GM12878 (cell line): ENCODE measurements around the gene TFAP2E. TPM values are rescaled to one million over a fixed set of nuclear protein-coding genes. Genes with fewer than 3 reads are reported as not detected.

Experiments used
- ATAC-seq: fragments of 200-7000 bp; cut with Tn5 transposase; 3 replicates; pipeline ENCODE4 v1.9.1; 2020; ENCODE audit warnings: mild to moderate bottlenecking, moderate library complexity
- BruUV-seq: library from RNA; stranded (reverse); fragments of 400-500 nt; replicated peaks from 2 replicates; lab custom pipeline; 2021; lab: Mats Ljungman, UMichigan
- CTCF ChIA-PET: fragments of 300-600 bp; sonication (Branson Sonifier 250); formaldehyde crosslinking; extraction: SDS; loops from one replicate; lab custom pipeline; 2021; ENCODE audit warnings: inconsistent platforms; lab: Yijun Ruan, JAX
- POLR2A ChIA-PET: fragments of 350-600 bp; formaldehyde crosslinking; extraction: SDS; loops from one replicate; lab custom pipeline; 2021; ENCODE audit warnings: inconsistent platforms; lab: Charles Lee
- RAD21 ChIA-PET: fragments of 300-600 bp; sonication (Branson Sonifier 250); formaldehyde crosslinking; loops from one replicate; lab custom pipeline; 2023; ENCODE audit warnings: antibody characterized with exemption; ENCODE audit not compliant: unreplicated experiment; lab: Charles Lee
- SMC1A ChIA-PET: fragments of 300-600 bp; sonication (Branson Sonifier 250); formaldehyde crosslinking; loops from one replicate; lab custom pipeline; 2023; ENCODE audit not compliant: unreplicated experiment, uncharacterized antibody; lab: Charles Lee
- DNase-seq: peaks from one replicate; pipeline ENCODE4 v3.0.0-alpha.2; 2011; ENCODE audit warnings: low read depth, low spot score
- FAIRE-seq: peaks from 3 replicates; lab custom pipeline; 2011; peaks lifted over from hg19 to GRCh38; lab: Jason Lieb, UNC
- H2AFZ ChIP-seq: 2 replicates; pipeline ENCODE4 v1.6.0; 2011; ENCODE audit warnings: low read depth, low read length, control low read depth; ENCODE audit not compliant: control insufficient read depth
- H3K27ac ChIP-seq: 2 replicates; pipeline ENCODE4 v1.5.1; 2011; ENCODE audit warnings: control low read depth; ENCODE audit not compliant: control insufficient read depth, insufficient read depth
- H3K27me3 ChIP-seq, 2 experiments: replicated peaks in 1 of 2; 2 replicates each; pipeline versions ENCODE4 v1.6.0 to v1.6.1; 2011; ENCODE audit warnings: low read length in 1 of 2; ENCODE audit not compliant: control insufficient read depth in 2 of 2, insufficient read depth in 2 of 2
- H3K36me3 ChIP-seq, 2 experiments: 2 replicates each; pipeline ENCODE4 v1.5.1; 2011; ENCODE audit warnings: low read length in 1 of 2; ENCODE audit not compliant: control insufficient read depth in 2 of 2, insufficient read depth in 2 of 2
- H3K4me1 ChIP-seq: 2 replicates; pipeline ENCODE4 v1.6.1; 2011; ENCODE audit warnings: mild to moderate bottlenecking, low read length, moderate library complexity, mixed read lengths; ENCODE audit not compliant: control insufficient read depth, insufficient read depth
- H3K4me2 ChIP-seq: 2 replicates; pipeline ENCODE4 v1.6.0; 2011; ENCODE audit warnings: control low read depth; ENCODE audit not compliant: control insufficient read depth, insufficient read depth
- H3K4me3 ChIP-seq: fragments of 200-600 bp; sonication (generic); 2 replicates; pipeline ENCODE4 v1.5.1; 2016
- H3K79me2 ChIP-seq: 2 replicates; pipeline ENCODE4 v1.6.0; 2011; ENCODE audit warnings: low read length; ENCODE audit not compliant: control insufficient read depth, insufficient read depth
- H3K9ac ChIP-seq: 2 replicates; pipeline ENCODE4 v1.8.0; 2011; ENCODE audit warnings: low read length, control low read depth, mixed read lengths; ENCODE audit not compliant: control insufficient read depth, insufficient read depth
- H3K9me3 ChIP-seq: replicated peaks from 3 replicates; pipeline ENCODE4 v1.5.1; 2011; ENCODE audit warnings: mild to moderate bottlenecking, low read length; ENCODE audit not compliant: control insufficient read depth, insufficient read depth
- H4K20me1 ChIP-seq: 2 replicates; pipeline ENCODE4 v1.6.0; 2011; ENCODE audit not compliant: control insufficient read depth, insufficient read depth
- BRCA1 ChIP-seq: IDR thresholded peaks from 2 replicates; pipeline ENCODE4 v1.6.1; 2011; ENCODE audit warnings: low read depth, low read length, improper control_type of control experiment
- CREB1 ChIP-seq: IDR thresholded peaks from 2 replicates; pipeline ENCODE4 v1.6.1; 2012; ENCODE audit warnings: low read depth, mild to moderate bottlenecking, inconsistent platforms
- MEF2B ChIP-seq: fragments of 450-650 bp; IDR thresholded peaks from 2 replicates; pipeline ENCODE4 v1.6.1; 2018; ENCODE audit warnings: mild to moderate bottlenecking, moderate library complexity; ENCODE audit not compliant: partially characterized antibody, poor library complexity, severe bottlenecking
- SUZ12 ChIP-seq: fragments of 200-600 bp; sonication (generic); IDR thresholded peaks from one replicate; pipeline ENCODE4 v1.6.1; 2018; ENCODE audit warnings: antibody characterized with exemption, mild to moderate bottlenecking; ENCODE audit not compliant: unreplicated experiment
- ZNF592 ChIP-seq: fragments of 450-650 bp; IDR thresholded peaks from 2 replicates; pipeline ENCODE4 v1.6.1; 2017; ENCODE audit warnings: mild to moderate bottlenecking, moderate library complexity
- WGBS: methylation state at CpG from one replicate; pipeline ENCODE4 v1.1.6; 2016; ENCODE audit warnings: low lambda C conversion rate; ENCODE audit not compliant: insufficient replicate concordance, insufficient coverage; ENCODE audit errors: missing lambda C conversion rate; 5-methylcytosine and 5-hydroxymethylcytosine counted together
- in situ Hi-C: fragments of 300-500 bp; cut with MboI; formaldehyde crosslinking; loops from 9 replicates; pipeline ENCODE4 v1.14.3; 2018; ENCODE audit warnings: mixed read lengths
- intact Hi-C: fragments of 100-400 bp; cut with micrococcal nuclease; formaldehyde crosslinking; loops from one replicate; pipeline ENCODE4 v1.14.2; 2022; ENCODE audit not compliant: unreplicated experiment
- polyA plus RNA-seq, 11 experiments: library from polyadenylated mRNA; depleted of rRNA in 4 of 11; unstranded in 6 of 11; stranded (reverse) in 5 of 11; fragments of >200 nt; fragmentation: Nextera tagmentation in 4 of 11; fragmentation: Illumina TruSeq in 1 of 11; extraction: Ambion mirVana in 4 of 11; extraction: Trizol in 1 of 11; gene quantifications; 1 replicate in 1 of 11; 2 replicates in 10 of 11; pipeline versions ENCODE4 v1.2.1 to v1.2.3, GENCODE V29; 2011 to 2016; ENCODE audit warnings: inconsistent platforms in 2 of 11, missing spikeins in 2 of 11, low read depth in 1 of 11
- total RNA-seq, 4 experiments: library from RNA; depleted of rRNA in 3 of 4; stranded (reverse); fragments of >200 nt in 3 of 4; fragmentation: Illumina TruSeq in 1 of 4; extraction: Trizol in 1 of 4; gene quantifications; 2 replicates each; pipeline versions ENCODE4 v1.2.1 to v1.2.3, GENCODE V29; 2013 to 2021
- TF ChIP-seq, protein P1 (sequence below): fragments of 450-650 bp; IDR thresholded peaks from 2 replicates; pipeline ENCODE4 v1.6.1; 2017; ENCODE audit warnings: mild to moderate bottlenecking, low read depth, inconsistent platforms; ENCODE audit not compliant: poor library complexity, severe bottlenecking

TFAP2E gene
- total and polyA plus RNA-seq, 10 of the 15 experiments (the other 5 are each of a cell fraction or from before 2014, with no cell fraction given): 0.10 to 1.1 (median 0.43) TPM

DNA sequence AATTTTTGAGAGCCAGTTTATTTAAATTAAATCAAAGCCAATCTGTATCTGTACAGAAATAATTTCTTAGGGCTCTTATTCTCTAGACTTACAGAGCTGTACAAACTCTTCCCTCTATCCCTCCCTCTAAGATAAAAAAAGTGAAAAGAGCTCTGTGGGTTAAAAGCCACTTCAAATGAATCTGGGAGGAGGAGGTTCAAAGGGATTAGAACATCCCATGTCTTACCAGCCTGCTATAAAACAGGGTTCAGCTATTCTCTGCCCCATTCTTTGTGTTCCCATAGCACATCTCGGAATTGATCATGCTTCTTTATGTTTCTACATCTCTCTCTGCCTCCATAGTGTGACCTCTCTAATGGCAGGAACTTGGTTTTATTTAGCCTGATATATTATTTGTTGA, 35.3 kb upstream of the TFAP2E start:
- peak; percentile 7; the same call in 1 of the 3 replicates for ATAC-seq
- Histone ChIP-seq H3K9me3 (peaks cover 2% of the 10 kb centered on the region; the same call in 1 of the 3 replicates), H3K9ac (peak overlapping the region; percentile 28), H3K36me3 (no peaks in the 10 kb centered on the region), H4K20me1 (no peaks in the 10 kb centered on the region), H3K27me3 (no peaks in the 10 kb centered on the region), H3K4me2 (peak overlapping the region; percentile 92), H3K4me3 (peak overlapping the region; percentile 52), H2AFZ (peak overlapping the region; percentile 8; the same call in 1 of the 2 replicates), H3K4me1 (peaks cover 27% of the 10 kb centered on the region), H3K27ac (peak overlapping the region; percentile 87), H3K79me2 (peaks cover 56% of the 10 kb centered on the region)
- WGBS: 65% methylated on average over 1 of the region's 1 CpG
- in situ Hi-C loops: no loop called here
- ChIA-PET SMC1A (interaction anchor here (0.7 to 8.8 kb wide), 12 partner anchors 12 to 336 kb away, joined by 3 to 254 read pairs (median 6); partner anchors contain the start of genes KIAA0319L and NCDN), RAD21 (interaction anchor here (0.5 to 8.4 kb wide), 17 partner anchors 12 to 421 kb away, joined by 3 to 139 read pairs (median 4); partner anchors contain the start of genes KIAA0319L and NCDN), CTCF (interaction anchor here (0.6 to 12.7 kb wide), 12 partner anchors 12 to 190 kb away, joined by 3 to 260 read pairs (median 8); partner anchors contain the start of genes KIAA0319L and NCDN), POLR2A (interaction anchor here (0.5 to 7.3 kb wide), 13 partner anchors 11 to 90 kb away, joined by 3 to 65 read pairs (median 6); partner anchors contain the start of genes KIAA0319L and NCDN)
- no peak for DNase-seq
- intact Hi-C loops: loop anchor here (2.0 kb wide), 1 partner anchor 19 kb away; the partner anchor contains the start of genes KIAA0319L and NCDN
- BruUV-seq: no TSS peak
- no peak for FAIRE-seq
- TF ChIP-seq SUZ12 (no peak), CREB1 (no peak), ZNF592 (0 out of 2 replicates have a peak, but pooled peaks have one; percentile 21), BRCA1 (no peak), MEF2B (no peak)
- TF ChIP-seq, protein P1, sequence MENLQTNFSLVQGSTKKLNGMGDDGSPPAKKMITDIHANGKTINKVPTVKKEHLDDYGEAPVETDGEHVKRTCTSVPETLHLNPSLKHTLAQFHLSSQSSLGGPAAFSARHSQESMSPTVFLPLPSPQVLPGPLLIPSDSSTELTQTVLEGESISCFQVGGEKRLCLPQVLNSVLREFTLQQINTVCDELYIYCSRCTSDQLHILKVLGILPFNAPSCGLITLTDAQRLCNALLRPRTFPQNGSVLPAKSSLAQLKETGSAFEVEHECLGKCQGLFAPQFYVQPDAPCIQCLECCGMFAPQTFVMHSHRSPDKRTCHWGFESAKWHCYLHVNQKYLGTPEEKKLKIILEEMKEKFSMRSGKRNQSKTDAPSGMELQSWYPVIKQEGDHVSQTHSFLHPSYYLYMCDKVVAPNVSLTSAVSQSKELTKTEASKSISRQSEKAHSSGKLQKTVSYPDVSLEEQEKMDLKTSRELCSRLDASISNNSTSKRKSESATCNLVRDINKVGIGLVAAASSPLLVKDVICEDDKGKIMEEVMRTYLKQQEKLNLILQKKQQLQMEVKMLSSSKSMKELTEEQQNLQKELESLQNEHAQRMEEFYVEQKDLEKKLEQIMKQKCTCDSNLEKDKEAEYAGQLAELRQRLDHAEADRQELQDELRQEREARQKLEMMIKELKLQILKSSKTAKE: no peak
